OCI-LY7 (cell line): ENCODE results near the gene RPL22. TPM values are rescaled to one million over a fixed set of nuclear protein-coding genes. Genes with fewer than 3 reads are reported as not detected.

Experiments used
- BruUV-seq: library from RNA; stranded (reverse); fragments of 400-500 nt; replicated peaks from 2 replicates; lab custom pipeline; 2021; lab: Mats Ljungman, UMichigan
- CTCF ChIA-PET: fragments of 300-600 bp; sonication (Branson Sonifier 250); formaldehyde crosslinking; loops from one replicate; lab custom pipeline; 2022; ENCODE audit warnings: antibody characterized with exemption; ENCODE audit not compliant: unreplicated experiment; lab: Charles Lee
- POLR2A ChIA-PET: fragments of 300-600 bp; sonication (Branson Sonifier 250); formaldehyde crosslinking; loops from one replicate; lab custom pipeline; 2022; ENCODE audit warnings: antibody characterized with exemption; lab: Charles Lee
- DNase-seq: peaks from one replicate; pipeline ENCODE4 v3.0.0-alpha.2; 2015; ENCODE audit warnings: low spot score
- H2AFZ ChIP-seq: fragments of 200-600 bp; sonication (generic), shearing (Covaris generic); 2 replicates; pipeline ENCODE4 v1.6.1; 2014; ENCODE audit warnings: mild to moderate bottlenecking, antibody characterized with exemption, low read length, moderate library complexity
- H3K27ac ChIP-seq: fragments of 200-600 bp; sonication (generic); 2 replicates; pipeline ENCODE4 v1.5.1; 2014; ENCODE audit warnings: mixed run types, low read depth, mild to moderate bottlenecking, moderate library complexity, low read length, inconsistent platforms; ENCODE audit not compliant: poor library complexity, severe bottlenecking
- H3K36me3 ChIP-seq: fragments of 200-600 bp; sonication (generic); 2 replicates; pipeline ENCODE4 v1.6.1; 2014; ENCODE audit warnings: mild to moderate bottlenecking, antibody characterized with exemption, low read length, moderate library complexity, mixed read lengths; ENCODE audit not compliant: insufficient read depth
- H3K4me1 ChIP-seq: fragments of 200-600 bp; sonication (generic); 2 replicates; pipeline ENCODE4 v1.5.1; 2014; ENCODE audit warnings: mild to moderate bottlenecking, low read length; ENCODE audit not compliant: insufficient read depth, poor library complexity, severe bottlenecking
- H3K4me2 ChIP-seq: fragments of 200-600 bp; sonication (generic); 2 replicates; pipeline ENCODE4 v1.6.1; 2014; ENCODE audit warnings: mild to moderate bottlenecking, low read length
- H3K4me3 ChIP-seq: fragments of 200-600 bp; sonication (generic); 2 replicates; pipeline ENCODE4 v1.5.1; 2014; ENCODE audit warnings: mild to moderate bottlenecking, low read depth, low read length; ENCODE audit not compliant: poor library complexity, severe bottlenecking
- H3K79me2 ChIP-seq: fragments of 200-600 bp; sonication (generic); 2 replicates; pipeline ENCODE4 v1.6.1; 2016; ENCODE audit warnings: low read depth, mild to moderate bottlenecking, low read length, moderate library complexity, mixed read lengths; ENCODE audit not compliant: insufficient read depth
- H3K9me2 ChIP-seq: fragments of 200-600 bp; sonication (generic); 2 replicates; pipeline ENCODE4 v1.6.1; 2016; ENCODE audit warnings: mild to moderate bottlenecking, low read length, mixed read lengths; ENCODE audit not compliant: insufficient read depth
- H3K9me3 ChIP-seq: fragments of 200-600 bp; sonication (generic); 2 replicates; pipeline ENCODE4 v1.6.1; 2014; ENCODE audit warnings: mild to moderate bottlenecking, mixed run types, low read length, mixed read lengths
- H4K20me1 ChIP-seq: fragments of 200-600 bp; sonication (generic); 2 replicates; pipeline ENCODE4 v1.6.1; 2014; ENCODE audit warnings: mild to moderate bottlenecking, antibody characterized with exemption, low read length, moderate library complexity, mixed read lengths; ENCODE audit not compliant: insufficient read depth
- EZH2phosphoT487 ChIP-seq: fragments of 200-600 bp; sonication (generic); IDR thresholded peaks from 2 replicates; pipeline ENCODE4 v1.6.1; 2018; ENCODE audit warnings: low read depth, borderline replicate concordance, mild to moderate bottlenecking, mixed run types, antibody characterized with exemption, low read length, moderate library complexity, mixed read lengths
- intact Hi-C: fragments of 100-400 bp; cut with micrococcal nuclease; formaldehyde crosslinking; loops from one replicate; pipeline ENCODE4 v1.10.0; 2022; ENCODE audit not compliant: unreplicated experiment
- total RNA-seq, 2 experiments: library from RNA; depleted of rRNA in 1 of 2; stranded (reverse); fragments of >200 nt in 1 of 2; shearing (Covaris generic) in 1 of 2; gene quantifications; 2 replicates each; pipeline ENCODE4 v1.2.3, GENCODE V29; 2014 to 2022
- TF ChIP-seq, protein P1 (sequence below): fragments of 200-600 bp; sonication (generic); conservative IDR thresholded peaks from 2 replicates; pipeline ENCODE4 v1.5.1; 2014; ENCODE audit warnings: mild to moderate bottlenecking, antibody characterized with exemption, low read length, moderate library complexity, mixed read lengths

The RPL22 gene
- total RNA-seq, 2 experiments from 2014 or later, result 249 to 589 TPM

DNA sequence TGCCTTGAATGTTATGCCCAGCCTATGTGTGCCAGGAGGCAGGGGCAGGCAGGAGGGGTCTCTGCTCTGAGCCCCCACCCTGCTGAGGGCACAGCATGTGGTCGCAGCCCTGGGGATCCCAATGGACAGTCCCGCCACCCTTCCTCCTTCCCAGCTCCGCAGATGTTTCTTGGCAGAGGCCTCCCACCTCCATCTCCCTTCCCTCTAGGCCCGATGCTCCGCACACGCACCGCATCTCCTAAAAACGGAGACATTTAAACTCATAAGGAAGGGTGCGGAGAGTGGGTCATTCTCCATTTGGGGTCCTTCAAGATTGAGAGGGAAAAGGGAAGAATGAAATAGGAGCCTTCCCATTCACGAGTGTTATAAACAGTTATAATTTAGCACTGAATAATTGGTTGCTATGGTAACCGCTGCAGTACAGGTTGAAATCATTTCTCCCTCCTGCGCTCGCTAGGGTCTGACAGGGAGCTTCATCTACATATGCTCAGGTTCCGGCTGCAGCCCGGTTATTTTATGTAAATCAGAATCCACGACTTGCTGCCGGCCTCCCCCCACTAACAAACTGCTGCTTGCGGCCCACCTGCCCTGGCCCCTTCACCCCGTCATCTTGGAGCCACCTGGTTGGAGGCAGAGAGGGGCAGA is 35.3 kb downstream of the RPL22 start:
- intact Hi-C loops, result no loop called here
- POLR2A ChIA-PET, result no interaction called here
- no peak overlapping the region for H3K4me2 ChIP-seq
- H3K9me3 ChIP-seq, result no peaks in the 10 kb centered on the region
- CTCF ChIA-PET, result no interaction called here
- BruUV-seq, result no TSS peak
- H3K9me2 ChIP-seq, result no peaks in the 10 kb centered on the region
- no peaks in the 10 kb centered on the region for H3K4me1 ChIP-seq
- no peak overlapping the region for H2AFZ ChIP-seq
- no peak overlapping the region for H3K4me3 ChIP-seq
- H4K20me1 ChIP-seq, result no peaks in the 10 kb centered on the region
- H3K36me3 ChIP-seq, result no peaks in the 10 kb centered on the region
- H3K27ac ChIP-seq, result no peak overlapping the region
- DNase-seq, result no peak
- no peaks in the 10 kb centered on the region for H3K79me2 ChIP-seq
- no peak for TF ChIP-seq EZH2phosphoT487
- TF ChIP-seq, protein P1, sequence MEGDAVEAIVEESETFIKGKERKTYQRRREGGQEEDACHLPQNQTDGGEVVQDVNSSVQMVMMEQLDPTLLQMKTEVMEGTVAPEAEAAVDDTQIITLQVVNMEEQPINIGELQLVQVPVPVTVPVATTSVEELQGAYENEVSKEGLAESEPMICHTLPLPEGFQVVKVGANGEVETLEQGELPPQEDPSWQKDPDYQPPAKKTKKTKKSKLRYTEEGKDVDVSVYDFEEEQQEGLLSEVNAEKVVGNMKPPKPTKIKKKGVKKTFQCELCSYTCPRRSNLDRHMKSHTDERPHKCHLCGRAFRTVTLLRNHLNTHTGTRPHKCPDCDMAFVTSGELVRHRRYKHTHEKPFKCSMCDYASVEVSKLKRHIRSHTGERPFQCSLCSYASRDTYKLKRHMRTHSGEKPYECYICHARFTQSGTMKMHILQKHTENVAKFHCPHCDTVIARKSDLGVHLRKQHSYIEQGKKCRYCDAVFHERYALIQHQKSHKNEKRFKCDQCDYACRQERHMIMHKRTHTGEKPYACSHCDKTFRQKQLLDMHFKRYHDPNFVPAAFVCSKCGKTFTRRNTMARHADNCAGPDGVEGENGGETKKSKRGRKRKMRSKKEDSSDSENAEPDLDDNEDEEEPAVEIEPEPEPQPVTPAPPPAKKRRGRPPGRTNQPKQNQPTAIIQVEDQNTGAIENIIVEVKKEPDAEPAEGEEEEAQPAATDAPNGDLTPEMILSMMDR, result no peak

DNA sequence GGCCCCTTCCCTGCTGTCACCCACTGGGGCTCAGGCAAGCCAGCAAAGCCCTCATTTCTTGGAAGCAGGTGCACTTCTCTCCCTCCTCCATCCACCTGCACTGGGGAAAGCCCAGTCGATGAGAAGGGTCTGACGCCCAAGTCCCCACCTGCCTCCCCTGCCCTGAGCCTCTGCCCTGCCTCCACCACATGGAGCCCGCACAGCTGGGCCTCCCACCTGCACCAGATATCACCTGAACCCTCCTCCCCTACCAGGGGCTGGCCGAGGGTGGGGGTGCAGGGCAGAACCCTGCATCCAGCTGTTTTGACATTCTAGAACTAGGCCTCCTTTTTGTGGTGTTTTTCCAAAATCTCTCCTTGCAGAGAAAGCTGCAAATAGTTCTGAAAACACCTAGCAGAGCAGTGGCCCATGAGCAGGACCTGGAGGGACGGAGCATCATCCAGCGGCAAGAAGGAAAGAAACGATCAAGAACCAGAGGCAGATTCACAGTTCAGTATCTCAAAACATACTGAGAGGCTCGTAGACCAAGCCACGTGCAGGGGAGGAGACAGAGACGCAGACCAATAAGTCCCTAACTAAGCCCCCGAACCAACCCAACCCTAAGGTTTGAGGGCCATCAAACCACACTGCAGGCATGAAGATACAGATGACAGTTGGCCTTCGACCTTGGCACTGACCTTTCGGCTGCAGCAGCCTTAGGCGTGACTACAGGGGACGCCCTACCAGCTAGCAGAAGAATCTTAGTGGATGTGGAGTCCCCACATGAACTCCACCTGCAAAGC is 36.0 kb downstream of the RPL22 start:
- CTCF ChIA-PET, result no interaction called here

More for the DNA sequence above, 36.0 kb downstream of the RPL22 start:
- intact Hi-C loops, result no loop called here
- no peak overlapping the region for H2AFZ ChIP-seq
- POLR2A ChIA-PET, result no interaction called here
- TF ChIP-seq, protein P1, result no peak
- TF ChIP-seq EZH2phosphoT487, result no peak
- no peak overlapping the region for H3K4me2 ChIP-seq
- H3K4me1 ChIP-seq, result no peaks in the 10 kb centered on the region
- H3K79me2 ChIP-seq, result no peaks in the 10 kb centered on the region
- BruUV-seq, result no TSS peak
- H3K36me3 ChIP-seq, result no peaks in the 10 kb centered on the region
- H3K9me3 ChIP-seq, result no peaks in the 10 kb centered on the region
- H3K27ac ChIP-seq, result no peak overlapping the region
- no peak overlapping the region for H3K4me3 ChIP-seq
- H3K9me2 ChIP-seq, result no peaks in the 10 kb centered on the region
- DNase-seq, result no peak
- no peaks in the 10 kb centered on the region for H4K20me1 ChIP-seq
